Measurements from ENCODE around the gene ITPR3.

ITPR3 gene

GRCh38 chr6:33638556-33638955, 17.4 kb downstream of the ITPR3 start:
- no peak for DNase-seq (ENCODE audit: low spot score)

- DNase-seq (ENCODE audit: low spot score), result no peak
Measured at GRCh38 chr6:33639559-33639958, 18.4 kb downstream of the ITPR3 start.

- no peak for DNase-seq (ENCODE audit: low spot score)
Measured at GRCh38 chr6:33640361-33640760, 19.2 kb downstream of the ITPR3 start.

GRCh38 chr6:33641144-33641543, 20.0 kb downstream of the ITPR3 start:
- no peak for DNase-seq (ENCODE audit: low spot score)

GRCh38 chr6:33641602-33642001, 20.5 kb downstream of the ITPR3 start:
- DNase-seq (ENCODE audit: low spot score), result no peak

- no peak for DNase-seq (ENCODE audit: low spot score)
Measured at GRCh38 chr6:33642897-33643296, 21.8 kb downstream of the ITPR3 start.

GRCh38 chr6:33651403-33651802, 30.3 kb downstream of the ITPR3 start:
- no peak for DNase-seq (ENCODE audit: low spot score)

GRCh38 chr6:33652002-33652401, 30.9 kb downstream of the ITPR3 start:
- DNase-seq (ENCODE audit: low spot score), result no peak

GRCh38 chr6:33654831-33655554, 33.9 kb downstream of the ITPR3 start:
- no peak for DNase-seq (ENCODE audit: low spot score)

- DNase-seq (ENCODE audit: low spot score), result no peak
Measured at GRCh38 chr6:33656844-33657243, 35.7 kb downstream of the ITPR3 start.

- DNase-seq (ENCODE audit: low spot score), result no peak
Measured at GRCh38 chr6:33658982-33659689, 38.0 kb downstream of the ITPR3 start.

- no peak for DNase-seq (ENCODE audit: low spot score)
Measured at GRCh38 chr6:33659986-33660385, 38.9 kb downstream of the ITPR3 start.

GRCh38 chr6:33661106-33661838, 40.1 kb downstream of the ITPR3 start:
- DNase-seq (ENCODE audit: low spot score), result no peak

- DNase-seq (ENCODE audit: low spot score), result no peak
Measured at GRCh38 chr6:33662318-33662717, 41.2 kb downstream of the ITPR3 start.

GRCh38 chr6:33663028-33663427, 41.9 kb downstream of the ITPR3 start:
- DNase-seq (ENCODE audit: low spot score), result no peak

GRCh38 chr6:33663727-33664449, 42.8 kb downstream of the ITPR3 start:
- no peak for DNase-seq (ENCODE audit: low spot score)

- DNase-seq (ENCODE audit: low spot score), result no peak
Measured at GRCh38 chr6:33664506-33665057, 43.5 kb downstream of the ITPR3 start.

GRCh38 chr6:33665957-33666356, 44.8 kb downstream of the ITPR3 start:
- no peak for DNase-seq (ENCODE audit: low spot score)

GRCh38 chr6:33667072-33667471, 46.0 kb downstream of the ITPR3 start:
- no peak for DNase-seq (ENCODE audit: low spot score)

- no peak for DNase-seq (ENCODE audit: low spot score)
Measured at GRCh38 chr6:33667776-33668175, 46.7 kb downstream of the ITPR3 start.

- DNase-seq (ENCODE audit: low spot score), result no peak
Measured at GRCh38 chr6:33668328-33668727, 47.2 kb downstream of the ITPR3 start.

- DNase-seq (ENCODE audit: low spot score), result no peak
Measured at GRCh38 chr6:33668914-33669313, 47.8 kb downstream of the ITPR3 start.

All from AG08396 (cell line).